GM21360 (cell line): ENCODE measurements around the gene PMM1.

ENCODE experiments used
- ATAC-seq: cut with Tn5 transposase; IDR thresholded peaks from one replicate; pipeline ENCODE4 v1.9.1; 2021; ENCODE audit warnings: mild to moderate bottlenecking, moderate library complexity; ENCODE audit not compliant: unreplicated experiment

Gene PMM1

DNA sequence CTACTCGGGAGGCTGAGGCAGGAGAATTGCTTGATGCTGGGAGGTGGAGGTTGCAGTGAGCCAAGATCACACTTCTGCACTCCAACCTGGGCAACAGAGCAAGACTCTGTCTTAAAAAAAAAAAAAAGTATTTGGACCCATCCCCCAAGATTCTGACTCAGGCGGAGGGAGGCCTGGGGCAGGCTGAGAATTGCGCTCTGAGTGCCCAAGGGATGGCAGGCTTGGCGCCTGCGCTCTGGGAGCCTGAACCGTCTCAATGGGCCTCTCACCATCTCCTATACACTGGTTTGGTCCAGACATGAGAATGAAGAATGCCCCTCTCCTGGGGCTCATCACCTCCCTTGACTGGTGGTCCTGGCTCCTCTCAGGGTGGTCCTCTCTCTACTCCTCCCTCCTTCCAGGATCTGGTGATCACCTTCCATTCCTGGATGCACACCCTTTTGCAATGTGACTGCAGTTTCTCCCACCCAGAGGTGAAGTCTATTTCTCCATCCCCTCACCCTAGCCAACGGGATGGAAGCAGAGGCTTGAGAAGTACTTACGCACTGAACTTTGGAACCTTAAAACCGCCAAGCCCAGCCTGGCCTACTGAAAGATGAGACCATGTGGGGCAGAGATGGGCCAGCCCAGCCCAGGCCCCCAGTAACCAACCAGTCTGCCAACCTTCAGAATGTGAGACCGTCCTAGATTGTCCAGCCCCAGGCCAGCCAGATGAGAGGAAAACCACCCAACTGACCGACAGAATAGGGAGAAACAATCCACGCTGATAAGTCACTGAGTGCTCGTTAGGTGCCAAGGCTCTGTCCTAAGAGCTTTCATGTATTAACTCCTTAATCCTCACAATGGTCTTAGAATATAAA is 50.3 kb downstream of the PMM1 start:
- ATAC-seq: no peak

- no peak for ATAC-seq
These were observed 51.1 kb downstream of the PMM1 start for GRCh38 chr22:41538583-41538982.

DNA sequence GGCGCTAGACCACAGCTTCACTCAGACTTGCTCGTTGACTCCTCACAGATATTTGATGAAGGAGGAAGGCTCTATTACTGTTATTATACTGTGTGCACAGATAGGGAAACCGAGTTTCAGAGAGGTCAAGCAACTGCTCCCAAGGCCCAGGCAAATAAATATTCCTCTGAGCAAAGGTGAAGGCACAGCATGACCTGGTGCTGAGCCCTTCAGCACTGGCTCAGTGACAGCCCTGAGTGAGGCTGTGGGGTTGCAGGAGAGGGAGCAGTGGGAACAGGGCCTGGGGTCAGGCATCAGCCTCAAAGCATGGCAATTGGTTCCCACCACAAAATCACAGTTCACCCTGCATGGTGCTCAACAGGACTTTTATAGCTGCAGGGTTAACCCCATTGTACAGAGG is 52.4 kb downstream of the PMM1 start:
- ATAC-seq: no peak

GRCh38 chr22:41535244-41535643 is 54.4 kb downstream of the PMM1 start:
- ATAC-seq: no peak

GRCh38 chr22:41534219-41534618 is 55.4 kb downstream of the PMM1 start:
- no peak for ATAC-seq

DNA sequence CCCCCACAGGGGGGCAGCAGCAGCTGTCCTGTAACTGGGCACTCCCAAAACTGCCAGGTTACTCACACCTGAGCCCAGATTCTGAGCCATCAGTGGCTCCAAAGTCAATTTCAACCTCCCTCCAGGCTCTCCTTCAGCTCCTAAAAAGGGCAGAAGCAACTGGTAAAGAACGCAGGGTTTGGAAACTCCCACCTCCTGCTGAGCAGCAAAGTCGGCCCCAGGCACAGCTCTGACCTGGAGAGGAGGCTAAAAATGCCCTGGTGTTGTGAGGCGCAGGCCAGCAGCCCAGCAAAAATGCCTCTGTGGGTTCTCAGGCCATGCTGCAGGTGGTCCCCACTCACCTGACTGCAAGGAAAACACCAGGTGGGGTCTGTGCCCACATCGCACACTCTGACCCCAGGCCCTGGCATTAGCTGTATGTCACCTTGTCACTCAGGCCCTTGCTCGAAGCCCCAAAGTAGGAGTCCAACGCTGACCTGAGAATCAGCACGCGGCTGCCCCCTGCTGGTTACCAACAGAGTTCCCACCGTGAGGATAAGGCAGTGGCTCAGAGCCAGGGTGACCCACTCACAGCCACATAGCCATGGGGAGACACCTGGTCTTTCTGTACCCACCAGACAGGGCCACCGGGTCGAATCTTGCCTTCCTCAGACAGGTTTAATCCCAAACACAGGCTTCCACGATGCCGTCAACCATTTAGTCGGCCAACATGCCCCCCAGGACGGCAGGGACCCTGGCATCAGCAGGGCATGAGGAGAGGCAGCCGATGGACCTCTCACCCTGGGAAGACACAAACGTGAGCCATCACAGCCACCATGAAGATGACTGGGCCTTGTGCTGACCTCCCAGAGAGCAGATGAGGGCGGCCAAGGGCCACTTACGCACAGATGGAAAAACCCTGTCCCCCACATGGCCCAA is 56.5 kb downstream of the PMM1 start:
- ATAC-seq: no peak

GRCh38 chr22:41531715-41532477 is 57.7 kb downstream of the PMM1 start:
- no peak for ATAC-seq

DNA sequence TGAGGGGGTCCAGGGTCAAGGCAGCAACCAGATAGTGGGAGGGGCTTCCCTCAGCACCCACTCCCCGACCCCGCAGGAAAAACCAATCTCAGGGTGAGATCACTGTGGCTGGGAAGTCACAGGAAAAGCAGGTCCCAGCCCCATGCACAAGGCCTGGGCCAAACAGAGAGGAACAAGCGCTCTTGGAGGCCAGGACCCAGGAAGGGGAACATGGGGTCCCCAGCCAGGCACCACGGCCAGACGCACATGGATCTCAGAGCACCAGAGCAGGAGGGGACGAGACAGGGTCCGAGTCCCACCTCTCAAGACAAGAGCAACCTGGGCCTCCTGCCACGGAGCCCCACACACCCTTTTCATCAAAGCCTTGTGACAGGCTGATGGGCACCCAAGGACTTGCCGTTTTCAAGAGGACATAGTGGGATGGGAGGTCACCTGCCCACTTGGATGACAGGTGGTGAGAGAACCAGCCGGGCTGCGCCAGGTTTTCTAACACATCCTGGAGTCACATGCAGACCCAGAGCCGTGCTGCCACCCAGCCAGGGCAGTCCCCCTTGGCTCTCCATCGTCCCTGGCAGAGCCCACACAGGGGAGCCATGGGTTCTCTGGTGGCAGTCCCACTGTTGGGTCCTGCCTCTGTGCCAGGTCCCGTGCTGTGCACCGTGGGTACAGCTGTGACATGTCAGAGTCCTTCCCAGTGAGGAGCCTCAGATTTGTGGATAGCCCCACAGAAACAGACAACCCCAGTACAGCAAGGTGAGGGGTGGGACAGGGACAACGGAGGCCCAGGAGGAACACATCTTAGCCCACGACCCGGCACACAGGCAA is 58.5 kb downstream of the PMM1 start:
- no peak for ATAC-seq

GRCh38 chr22:41528938-41529561 is 60.6 kb downstream of the PMM1 start:
- ATAC-seq: no peak

DNA sequence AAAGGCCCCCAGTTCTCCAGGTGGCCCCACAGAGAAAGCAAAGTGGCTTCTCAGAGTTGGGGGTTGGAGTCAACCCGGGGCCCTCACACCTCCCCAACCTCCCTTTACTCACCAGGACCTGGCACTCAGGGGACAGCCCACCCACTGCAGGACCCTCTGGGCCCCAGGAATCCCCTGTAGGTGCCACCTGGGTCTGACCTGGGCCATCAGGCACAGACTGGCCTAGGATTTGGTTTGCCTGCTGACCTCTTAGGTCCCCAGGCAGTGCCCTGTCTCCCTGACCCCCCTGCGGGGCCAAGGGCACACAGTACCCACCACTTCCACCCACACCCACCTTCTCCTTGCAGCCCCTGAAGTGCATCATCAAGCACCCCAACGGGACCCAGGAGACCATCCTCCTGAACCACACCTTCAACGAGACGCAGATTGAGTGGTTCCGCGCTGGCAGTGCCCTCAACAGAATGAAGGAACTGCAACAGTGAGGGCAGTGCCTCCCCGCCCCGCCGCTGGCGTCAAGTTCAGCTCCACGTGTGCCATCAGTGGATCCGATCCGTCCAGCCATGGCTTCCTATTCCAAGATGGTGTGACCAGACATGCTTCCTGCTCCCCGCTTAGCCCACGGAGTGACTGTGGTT is 61.4 kb downstream of the PMM1 start:
- ATAC-seq: no peak
